ENCODE results near the gene SEC24C. TPM values are rescaled to one million over a fixed set of nuclear protein-coding genes. Genes with fewer than 3 reads are reported as not detected.

SEC24C gene
- total RNA-seq, 4 donors from 2014 or later, result 42.4 to 61.3 (median 53.5) TPM

DNA sequence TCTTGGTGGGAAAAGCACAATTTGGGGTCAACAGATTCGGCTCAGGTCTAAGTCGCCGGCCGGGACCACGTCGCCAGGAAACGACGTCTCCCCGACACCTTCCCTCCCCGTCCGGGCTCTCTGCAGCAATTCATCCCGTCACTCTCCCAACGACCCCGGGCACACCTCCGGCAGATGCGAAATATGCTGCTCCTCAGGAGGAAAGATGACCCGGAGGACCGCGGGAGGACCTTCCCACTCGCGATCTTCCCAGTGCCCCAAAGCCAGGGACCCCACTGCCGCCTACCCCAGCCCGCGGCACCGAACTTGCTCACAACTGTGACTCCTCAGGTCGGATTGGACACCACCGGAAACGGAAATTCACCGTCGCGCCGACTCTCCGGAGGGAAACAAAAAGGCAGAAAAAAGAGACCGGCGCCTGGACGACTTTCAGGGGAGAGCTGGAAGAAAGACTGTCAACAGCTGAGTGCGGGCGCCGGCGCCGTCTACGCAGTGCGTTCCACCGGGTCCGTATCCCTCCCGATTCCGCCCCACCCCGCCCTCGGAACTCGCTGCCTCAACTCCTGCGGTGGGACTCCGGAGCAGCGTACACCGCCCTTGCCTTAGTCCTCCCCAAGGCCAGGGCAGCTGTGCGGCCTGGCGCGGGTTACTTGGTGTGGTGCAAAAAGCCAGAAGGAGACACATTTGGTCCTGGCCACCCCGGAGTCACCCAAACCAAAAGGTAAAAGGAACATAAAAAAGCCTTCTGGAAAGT, 13.8 kb upstream of the SEC24C start:
- TF ChIP-seq POLR2A (IDR thresholded peaks at IDR 0.05; ENCODE audit: low read depth) (peak; percentile 55), EP300 (IDR thresholded peaks at IDR 0.05) (no peak), POLR2AphosphoS5 (IDR thresholded peaks at IDR 0.05) (peak; percentile 80 to 82)
- TF ChIP-seq, protein P1, sequence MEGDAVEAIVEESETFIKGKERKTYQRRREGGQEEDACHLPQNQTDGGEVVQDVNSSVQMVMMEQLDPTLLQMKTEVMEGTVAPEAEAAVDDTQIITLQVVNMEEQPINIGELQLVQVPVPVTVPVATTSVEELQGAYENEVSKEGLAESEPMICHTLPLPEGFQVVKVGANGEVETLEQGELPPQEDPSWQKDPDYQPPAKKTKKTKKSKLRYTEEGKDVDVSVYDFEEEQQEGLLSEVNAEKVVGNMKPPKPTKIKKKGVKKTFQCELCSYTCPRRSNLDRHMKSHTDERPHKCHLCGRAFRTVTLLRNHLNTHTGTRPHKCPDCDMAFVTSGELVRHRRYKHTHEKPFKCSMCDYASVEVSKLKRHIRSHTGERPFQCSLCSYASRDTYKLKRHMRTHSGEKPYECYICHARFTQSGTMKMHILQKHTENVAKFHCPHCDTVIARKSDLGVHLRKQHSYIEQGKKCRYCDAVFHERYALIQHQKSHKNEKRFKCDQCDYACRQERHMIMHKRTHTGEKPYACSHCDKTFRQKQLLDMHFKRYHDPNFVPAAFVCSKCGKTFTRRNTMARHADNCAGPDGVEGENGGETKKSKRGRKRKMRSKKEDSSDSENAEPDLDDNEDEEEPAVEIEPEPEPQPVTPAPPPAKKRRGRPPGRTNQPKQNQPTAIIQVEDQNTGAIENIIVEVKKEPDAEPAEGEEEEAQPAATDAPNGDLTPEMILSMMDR (IDR thresholded peaks at IDR 0.05), result no peak
- peak; percentile 98 for DNase-seq (ENCODE audit: extremely low spot score)
- peaks cover 21 to 63% (median 53%) of the 10 kb centered on the region in 4 donors for H3K36me3 ChIP-seq
- H3K9me3 ChIP-seq, result no peaks in the 10 kb centered on the region
- H3K27ac ChIP-seq (replicated peaks in 1 of 4), result peak overlapping the region; percentile 85 to 93 (median 88)
- H3K4me1 ChIP-seq, result peaks cover 41 to 55% (median 52%) of the 10 kb centered on the region in 4 donors
- no peaks in the 10 kb centered on the region for H3K27me3 ChIP-seq
- peak overlapping the region; percentile 73 to 89 (median 76) for H3K4me3 ChIP-seq
- intact Hi-C loops (cut with DNase I), result no loop called here
- WGBS, result under 1% methylated on average over 24 of the region's 58 CpGs

DNA sequence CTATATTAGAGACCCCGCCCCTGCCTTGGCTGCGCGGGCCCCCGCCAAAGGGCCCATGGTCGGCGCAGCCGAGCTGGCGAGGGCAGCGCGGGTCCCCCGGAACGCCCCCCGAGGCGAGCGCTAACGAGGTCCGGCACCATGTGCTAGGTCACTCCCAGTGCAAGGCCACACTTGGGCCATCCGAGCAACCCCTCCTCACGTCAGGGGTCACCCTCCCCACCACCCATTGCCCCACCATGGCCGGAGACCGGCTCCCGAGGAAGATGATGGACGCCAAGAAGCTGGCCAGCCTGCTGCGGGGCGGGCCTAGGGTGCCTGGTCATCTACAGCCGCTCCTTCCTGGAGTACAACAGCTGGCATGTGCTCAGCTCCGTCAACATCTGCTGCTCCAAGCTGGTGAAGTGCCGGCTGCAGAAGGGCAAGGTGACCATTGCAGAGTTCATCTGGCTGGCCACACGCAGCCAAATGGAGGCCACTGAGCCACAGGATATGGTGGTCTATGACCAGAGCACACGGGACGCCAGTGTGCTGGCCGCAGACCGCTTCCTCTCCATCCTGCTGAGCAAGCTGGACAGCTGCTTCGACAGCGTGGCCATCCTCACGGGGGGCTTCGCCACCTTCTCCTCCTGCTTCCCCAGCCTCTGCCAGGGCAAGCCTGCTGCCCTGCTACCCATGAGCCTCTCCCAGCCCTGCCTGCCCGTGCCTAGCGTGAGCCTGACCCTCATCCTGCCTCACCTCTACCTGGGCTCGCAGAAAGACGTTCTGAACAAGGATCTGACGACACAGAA, 12.4 kb upstream of the SEC24C start:
- Histone ChIP-seq H3K36me3 (peaks cover 16 to 58% (median 41%) of the 10 kb centered on the region in 4 donors), H3K27me3 (no peaks in the 10 kb centered on the region), H3K4me1 (peaks cover 41 to 55% (median 52%) of the 10 kb centered on the region in 4 donors), H3K4me3 (peak overlapping the region in 3 of 4 donors; percentile 73 to 89 (median 76)), H3K9me3 (no peaks in the 10 kb centered on the region), H3K27ac (replicated peaks in 1 of 4) (peak overlapping the region in 3 of 4 donors; percentile 85 to 93 (median 89))
- intact Hi-C loops (cut with DNase I), result no loop called here
- DNase-seq (ENCODE audit: extremely low spot score), result no peak
- WGBS, result 91% methylated on average over 19 of the region's 42 CpGs
- no peak for TF ChIP-seq POLR2AphosphoS5 (IDR thresholded peaks at IDR 0.05)
- TF ChIP-seq EP300 (IDR thresholded peaks at IDR 0.05), result no peak
- TF ChIP-seq, protein P1 (IDR thresholded peaks at IDR 0.05), result no peak
- no peak for TF ChIP-seq POLR2A (IDR thresholded peaks at IDR 0.05; ENCODE audit: low read depth)

DNA sequence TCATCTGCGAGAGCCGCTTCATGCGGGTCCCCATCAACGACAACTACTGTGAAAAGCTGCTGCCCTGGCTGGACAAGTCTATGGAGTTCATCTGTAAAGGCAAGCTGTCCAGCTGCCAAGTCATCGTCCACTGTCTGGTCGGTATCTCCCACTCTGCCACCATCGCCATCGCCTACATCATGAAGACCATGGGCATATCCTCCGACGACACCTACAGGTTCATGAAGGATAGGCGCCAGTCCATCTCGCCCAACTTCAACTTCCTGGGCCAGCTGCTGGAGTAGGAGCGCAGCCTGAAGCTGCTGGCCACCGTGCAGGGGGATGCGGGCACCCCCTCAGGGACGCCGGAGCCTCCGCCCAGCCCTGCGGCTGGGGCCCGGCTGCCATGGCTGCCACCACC, 11.7 kb upstream of the SEC24C start:
- 95% methylated on average over 8 of the region's 20 CpGs for WGBS
- Histone ChIP-seq H3K4me1 (peaks cover 41 to 55% (median 52%) of the 10 kb centered on the region in 4 donors), H3K4me3 (no peak overlapping the region), H3K36me3 (peaks cover 18 to 56% (median 40%) of the 10 kb centered on the region in 4 donors), H3K27ac (replicated peaks in 1 of 4) (no peak overlapping the region), H3K9me3 (no peaks in the 10 kb centered on the region), H3K27me3 (no peaks in the 10 kb centered on the region)
- DNase-seq (ENCODE audit: extremely low spot score), result no peak
- TF ChIP-seq POLR2A (IDR thresholded peaks at IDR 0.05; ENCODE audit: low read depth) (no peak), EP300 (IDR thresholded peaks at IDR 0.05) (no peak), POLR2AphosphoS5 (IDR thresholded peaks at IDR 0.05) (no peak)
- TF ChIP-seq, protein P1 (IDR thresholded peaks at IDR 0.05), result no peak
- intact Hi-C loops (cut with DNase I), result no loop called here

GRCh38 chr10:73732931-73733623, 11.1 kb upstream of the SEC24C start:
- 65% methylated on average over 61 of the region's 84 CpGs for WGBS
- no peak for DNase-seq (ENCODE audit: extremely low spot score)
- no peak for TF ChIP-seq POLR2AphosphoS5 (IDR thresholded peaks at IDR 0.05)
- TF ChIP-seq, protein P1 (IDR thresholded peaks at IDR 0.05), result no peak
- TF ChIP-seq EP300 (IDR thresholded peaks at IDR 0.05), result no peak
- no peak for TF ChIP-seq POLR2A (IDR thresholded peaks at IDR 0.05; ENCODE audit: low read depth)
- no peaks in the 10 kb centered on the region for H3K27me3 ChIP-seq
- intact Hi-C loops (cut with DNase I), result no loop called here
- H3K9me3 ChIP-seq, result no peaks in the 10 kb centered on the region
- peaks cover 14 to 54% (median 44%) of the 10 kb centered on the region in 4 donors for H3K36me3 ChIP-seq
- H3K4me3 ChIP-seq, result no peak overlapping the region
- peaks cover 41 to 55% (median 52%) of the 10 kb centered on the region in 4 donors for H3K4me1 ChIP-seq
- H3K27ac ChIP-seq (replicated peaks in 1 of 4), result no peak overlapping the region

Data from esophagus muscularis mucosa (tissue), 4 donors.